Gastroesophageal sphincter (tissue), 3 donors: ENCODE results near the gene DNAJC4.

Source experiments
- EP300 ChIP-seq: sonication (generic); formaldehyde crosslinking; IDR thresholded peaks from one replicate; pipeline ENCODE4 v1.6.1; 2017; ENCODE audit warnings: antibody characterized with exemption, mild to moderate bottlenecking
- POLR2A ChIP-seq, 2 donors: fragments of 450-650 bp; IDR thresholded peaks; one replicate each; pipeline ENCODE4 v1.6.1; 2017; ENCODE audit warnings: antibody characterized with exemption in 2 of 2, mild to moderate bottlenecking in 2 of 2, moderate library complexity in 1 of 2
- POLR2AphosphoS5 ChIP-seq: sonication (generic); formaldehyde crosslinking; IDR thresholded peaks from one replicate; pipeline ENCODE4 v1.6.1; 2017; ENCODE audit warnings: antibody characterized with exemption
- TF ChIP-seq, protein P1 (sequence below), 4 experiments: fragments of 200-600 bp in 2 of 4; fragments of 450-650 bp in 2 of 4; sonication (generic) in 1 of 4; IDR thresholded peaks; one replicate each; pipeline ENCODE4 v1.5.1; 2017 to 2019; ENCODE audit warnings: antibody characterized with exemption in 4 of 4, mild to moderate bottlenecking in 2 of 4, moderate library complexity in 2 of 4

DNA sequence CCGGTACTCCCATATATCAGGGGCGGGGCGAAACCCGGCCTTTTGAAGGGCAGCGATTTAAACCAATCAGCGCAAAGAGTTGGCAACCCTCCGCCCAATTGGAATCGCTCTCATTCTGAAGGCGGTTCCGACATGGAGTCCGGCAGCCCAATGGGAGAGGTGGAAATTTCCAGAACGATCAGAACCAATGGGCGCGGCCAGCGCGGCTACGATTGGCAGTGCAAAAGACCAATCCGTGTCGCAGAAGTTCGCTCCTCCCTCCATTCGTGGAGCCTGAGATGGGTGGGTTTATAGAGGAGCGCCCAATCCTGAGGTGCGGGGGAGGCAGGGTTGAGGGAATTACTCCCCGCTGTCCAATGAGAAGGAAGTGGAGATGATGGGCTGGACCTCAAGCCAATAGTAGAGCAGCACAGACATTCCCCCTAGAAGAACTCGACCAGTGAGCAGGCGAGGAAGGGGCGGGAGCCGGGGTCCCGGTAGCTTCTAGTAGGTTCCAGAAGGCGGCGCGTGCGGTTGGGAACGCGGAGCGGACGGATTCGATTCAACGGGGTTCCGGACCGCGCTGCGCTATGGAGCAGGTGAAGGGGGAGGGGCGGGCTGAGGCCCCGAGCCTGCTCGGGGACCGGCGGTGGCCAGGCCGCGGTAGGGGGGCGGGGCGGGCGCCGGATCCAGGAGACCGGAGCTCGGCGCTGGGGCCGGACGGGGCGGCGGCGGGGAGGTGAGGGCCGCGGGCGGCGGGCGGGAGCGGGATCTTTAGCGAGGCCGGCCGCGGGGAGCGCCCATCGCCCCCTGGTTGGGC lies 44.5 kb upstream of the DNAJC4 start, which contains the start of gene STIP1:
- TF ChIP-seq POLR2A (IDR thresholded peaks at IDR 0.05) (peak in 1 of 2 donors; percentile 26), EP300 (no peak), POLR2AphosphoS5 (peak; percentile 85)
- TF ChIP-seq, protein P1, sequence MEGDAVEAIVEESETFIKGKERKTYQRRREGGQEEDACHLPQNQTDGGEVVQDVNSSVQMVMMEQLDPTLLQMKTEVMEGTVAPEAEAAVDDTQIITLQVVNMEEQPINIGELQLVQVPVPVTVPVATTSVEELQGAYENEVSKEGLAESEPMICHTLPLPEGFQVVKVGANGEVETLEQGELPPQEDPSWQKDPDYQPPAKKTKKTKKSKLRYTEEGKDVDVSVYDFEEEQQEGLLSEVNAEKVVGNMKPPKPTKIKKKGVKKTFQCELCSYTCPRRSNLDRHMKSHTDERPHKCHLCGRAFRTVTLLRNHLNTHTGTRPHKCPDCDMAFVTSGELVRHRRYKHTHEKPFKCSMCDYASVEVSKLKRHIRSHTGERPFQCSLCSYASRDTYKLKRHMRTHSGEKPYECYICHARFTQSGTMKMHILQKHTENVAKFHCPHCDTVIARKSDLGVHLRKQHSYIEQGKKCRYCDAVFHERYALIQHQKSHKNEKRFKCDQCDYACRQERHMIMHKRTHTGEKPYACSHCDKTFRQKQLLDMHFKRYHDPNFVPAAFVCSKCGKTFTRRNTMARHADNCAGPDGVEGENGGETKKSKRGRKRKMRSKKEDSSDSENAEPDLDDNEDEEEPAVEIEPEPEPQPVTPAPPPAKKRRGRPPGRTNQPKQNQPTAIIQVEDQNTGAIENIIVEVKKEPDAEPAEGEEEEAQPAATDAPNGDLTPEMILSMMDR (IDR thresholded peaks at IDR 0.05) = peak in 2 of 4 experiments; percentile 62 to 63
